ENCODE data around the gene LNX2.

DNA sequence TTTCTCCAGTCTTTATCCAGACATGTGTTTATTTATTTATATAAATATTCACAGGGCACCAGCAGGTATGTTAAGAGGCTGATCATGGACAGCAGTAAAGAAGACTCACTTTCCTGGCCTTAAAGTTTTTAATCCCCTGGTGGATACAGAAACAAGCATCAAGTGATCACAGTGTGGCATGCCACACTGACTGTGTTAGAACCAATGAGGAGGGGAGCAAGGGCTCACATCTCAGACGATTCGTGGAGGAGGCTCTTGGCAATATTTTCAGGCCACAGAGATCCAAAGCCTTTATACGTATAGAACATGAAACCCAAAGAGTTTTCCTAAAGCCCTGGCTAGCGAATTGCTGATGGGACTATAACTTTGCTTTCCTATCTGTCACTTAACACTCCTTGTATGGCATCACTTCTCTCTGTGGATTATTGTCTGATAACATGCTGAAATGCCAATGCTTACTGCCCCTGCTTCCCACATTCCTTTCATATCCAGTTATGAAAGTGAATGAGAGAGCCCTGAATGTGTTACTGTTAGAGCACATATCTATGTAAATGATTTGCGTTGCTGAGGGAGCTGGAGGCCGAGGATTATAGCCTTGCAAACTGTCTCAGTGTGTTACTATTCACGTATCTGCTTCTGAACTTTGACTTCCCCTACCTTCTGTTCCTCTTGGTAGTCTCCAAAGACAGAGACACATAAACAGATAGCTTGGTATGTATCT is 39.0 kb upstream of the LNX2 start:
- TF ChIP-seq, protein P1, sequence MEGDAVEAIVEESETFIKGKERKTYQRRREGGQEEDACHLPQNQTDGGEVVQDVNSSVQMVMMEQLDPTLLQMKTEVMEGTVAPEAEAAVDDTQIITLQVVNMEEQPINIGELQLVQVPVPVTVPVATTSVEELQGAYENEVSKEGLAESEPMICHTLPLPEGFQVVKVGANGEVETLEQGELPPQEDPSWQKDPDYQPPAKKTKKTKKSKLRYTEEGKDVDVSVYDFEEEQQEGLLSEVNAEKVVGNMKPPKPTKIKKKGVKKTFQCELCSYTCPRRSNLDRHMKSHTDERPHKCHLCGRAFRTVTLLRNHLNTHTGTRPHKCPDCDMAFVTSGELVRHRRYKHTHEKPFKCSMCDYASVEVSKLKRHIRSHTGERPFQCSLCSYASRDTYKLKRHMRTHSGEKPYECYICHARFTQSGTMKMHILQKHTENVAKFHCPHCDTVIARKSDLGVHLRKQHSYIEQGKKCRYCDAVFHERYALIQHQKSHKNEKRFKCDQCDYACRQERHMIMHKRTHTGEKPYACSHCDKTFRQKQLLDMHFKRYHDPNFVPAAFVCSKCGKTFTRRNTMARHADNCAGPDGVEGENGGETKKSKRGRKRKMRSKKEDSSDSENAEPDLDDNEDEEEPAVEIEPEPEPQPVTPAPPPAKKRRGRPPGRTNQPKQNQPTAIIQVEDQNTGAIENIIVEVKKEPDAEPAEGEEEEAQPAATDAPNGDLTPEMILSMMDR (optimal IDR thresholded peaks at IDR 0.05 in 1 of 3, IDR thresholded peaks at IDR 0.05 in 1 of 3, conservative IDR thresholded peaks at IDR 0.05 in 1 of 3; ENCODE audit: extremely low read depth in 1 of 3, insufficient read depth in 2 of 3, low read length in 3 of 3): no peak
- TF ChIP-seq EZH2 (IDR thresholded peaks at IDR 0.05; ENCODE audit: low read length): no peak
